Measurements from ENCODE around the gene CDK14. TPM values are rescaled to one million over a fixed set of nuclear protein-coding genes. Genes with fewer than 3 reads are reported as not detected.

The CDK14 gene
- total and polyA plus RNA-seq, 10 of the 15 experiments (the other 5 are each of a cell fraction or from before 2014, with no cell fraction given) = 6.5 to 61.3 (median 24.2) TPM

- TF ChIP-seq FOXM1 (IDR thresholded peaks at IDR 0.05; ENCODE audit: low read depth, low read length) (peak; percentile 80; the same call in 1 of the 2 replicates), NFIC (IDR thresholded peaks at IDR 0.05; ENCODE audit: low read depth, low read length) (peak; percentile 90), NR2F1 (conservative IDR thresholded peaks at IDR 0.05) (no peak), MYC (IDR thresholded peaks at IDR 0.05; ENCODE audit: insufficient read depth, insufficient read length, insufficient replicate concordance, low read length, severe bottlenecking) (no peak), NFYB (IDR thresholded peaks at IDR 0.05; ENCODE audit: insufficient read depth, low read depth, low read length) (no peak), PAX5 (IDR thresholded peaks at IDR 0.05; ENCODE audit: borderline replicate concordance, low read depth, low read length) (peak; percentile 61; the same call in 1 of the 2 replicates), CEBPB (IDR thresholded peaks at IDR 0.05; ENCODE audit: borderline replicate concordance in 1 of 2, low read depth in 2 of 2, low read length in 2 of 2) (0 out of 4 replicates have a peak, but pooled peaks of 1 of the 2 experiments have one; percentile 29), SPI1 (IDR thresholded peaks at IDR 0.05; ENCODE audit: borderline replicate concordance, insufficient read depth, low read depth, low read length) (no peak), MTA3 (IDR thresholded peaks at IDR 0.05; ENCODE audit: borderline replicate concordance, low read length) (0 out of 2 replicates have a peak, but pooled peaks have one; percentile 61), IKZF2 (IDR thresholded peaks at IDR 0.05) (peak; percentile 76 to 77), HDGF (IDR thresholded peaks at IDR 0.05) (no peak), NFXL1 (IDR thresholded peaks at IDR 0.05; ENCODE audit: borderline replicate concordance) (no peak), KAT2A (conservative IDR thresholded peaks at IDR 0.05; ENCODE audit: control insufficient read depth, low read depth, low read length) (no peak), STAT3 (IDR thresholded peaks at IDR 0.05; ENCODE audit: low read depth, low read length) (no peak), CREB1 (IDR thresholded peaks at IDR 0.05; ENCODE audit: low read depth) (peak; percentile 53), E4F1 (IDR thresholded peaks at IDR 0.05; ENCODE audit: borderline replicate concordance, partially characterized antibody) (no peak), POLR2AphosphoS5 (IDR thresholded peaks at IDR 0.05; ENCODE audit: low read length) (no peak), EED (IDR thresholded peaks at IDR 0.05; ENCODE audit: low read depth) (peak; percentile 98), MYB (IDR thresholded peaks at IDR 0.05; ENCODE audit: borderline replicate concordance, low read depth, low read length) (no peak), BCL3 (IDR thresholded peaks at IDR 0.05; ENCODE audit: borderline replicate concordance, insufficient read depth, low read depth, low read length, poor library complexity, severe bottlenecking) (peak; percentile 41), ATF2 (IDR thresholded peaks at IDR 0.05; ENCODE audit: low read length) (peak; percentile 54; the same call in 1 of the 2 replicates), RAD21 (IDR thresholded peaks at IDR 0.05; ENCODE audit: insufficient read depth, low read depth, low read length) (peak; percentile 58)
Measured at GRCh38 chr7:90931986-90932916, 336.1 kb downstream of the CDK14 start (continued).

All from GM12878 (cell line).